TTC549 (cell line): ENCODE data around the gene EHMT1.
"Not testable (repeated sequence)": the region's sequence is repeated elsewhere in the genome, so short reads cannot be mapped to it uniquely, and the experiment has no call there.

Experiments
- FAIRE-seq: peaks from 2 replicates; lab custom pipeline; 2012; peaks lifted over from hg19 to GRCh38; lab: Jason Lieb, UNC

The EHMT1 gene

GRCh38 chr9:137720571-137721110 lies 101.8 kb downstream of the EHMT1 start:
- FAIRE-seq, result no peak

DNA sequence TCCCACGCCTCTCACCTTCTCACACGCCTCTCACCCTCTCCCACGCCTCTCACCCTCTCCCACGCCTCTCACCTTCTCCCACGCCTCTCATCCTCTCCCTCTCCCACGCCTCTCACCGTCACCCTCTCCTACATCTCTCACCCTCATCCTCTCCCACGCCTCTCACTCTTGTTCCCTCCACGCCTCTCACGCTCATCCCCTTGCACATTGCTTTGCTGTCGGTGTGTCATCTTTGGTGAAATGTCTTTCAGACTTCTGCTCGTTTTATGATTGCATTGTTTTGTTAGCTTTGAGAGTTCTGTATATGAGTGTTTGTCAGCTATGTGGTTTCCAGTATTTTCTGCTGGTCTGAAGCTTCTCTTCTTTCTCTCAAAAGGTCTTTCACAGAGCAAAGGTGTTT lies 102.7 kb downstream of the EHMT1 start:
- no peak for FAIRE-seq

GRCh38 chr9:137721899-137722298 lies 103.1 kb downstream of the EHMT1 start:
- no peak for FAIRE-seq

DNA sequence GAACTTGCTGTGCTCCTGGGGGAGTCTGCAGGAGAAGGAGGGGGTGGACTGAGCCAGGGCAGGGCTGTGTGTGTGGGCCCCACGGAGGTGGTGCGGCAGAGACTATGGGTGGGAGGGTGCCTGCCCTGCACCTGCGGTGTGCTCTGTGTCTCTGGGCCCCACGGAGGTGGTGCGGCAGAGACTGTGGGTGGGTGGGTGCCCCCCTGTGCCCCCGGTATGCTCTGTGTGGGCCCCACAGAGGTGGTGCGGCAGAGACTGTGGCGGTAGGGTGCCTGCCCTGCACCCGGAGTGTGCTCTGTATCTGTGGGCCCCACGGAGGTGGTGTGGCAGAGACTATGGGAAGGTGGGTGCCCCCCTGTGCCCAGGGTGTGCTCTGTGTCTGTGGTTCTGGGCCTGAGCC lies 103.7 kb downstream of the EHMT1 start:
- FAIRE-seq, result no peak

GRCh38 chr9:137723356-137723755 lies 104.6 kb downstream of the EHMT1 start:
- not testable (repeated sequence) for FAIRE-seq

- FAIRE-seq, result no peak
Measured at GRCh38 chr9:137723783-137724445, 105.1 kb downstream of the EHMT1 start.

DNA sequence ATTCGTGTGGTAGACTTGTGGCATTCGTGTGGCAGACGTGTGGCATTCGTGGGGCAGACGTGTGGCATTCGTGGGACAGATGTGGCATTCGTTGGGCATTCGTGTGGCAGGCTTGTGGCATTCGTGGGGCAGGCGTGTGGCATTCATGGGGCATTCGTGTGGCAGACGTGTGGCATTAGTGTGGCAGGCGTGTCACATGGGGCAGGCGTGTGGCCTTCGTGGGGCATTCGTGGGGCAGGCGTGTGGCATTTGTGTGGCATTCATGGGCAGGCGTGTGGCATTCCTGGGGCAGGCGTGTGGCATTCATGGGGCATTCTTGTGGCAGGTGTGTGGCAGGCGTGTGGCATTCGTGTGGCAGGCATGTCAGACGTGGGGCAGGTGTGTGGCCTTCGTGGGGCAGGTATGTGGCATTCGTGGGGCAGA lies 106.0 kb downstream of the EHMT1 start:
- FAIRE-seq, result no peak

DNA sequence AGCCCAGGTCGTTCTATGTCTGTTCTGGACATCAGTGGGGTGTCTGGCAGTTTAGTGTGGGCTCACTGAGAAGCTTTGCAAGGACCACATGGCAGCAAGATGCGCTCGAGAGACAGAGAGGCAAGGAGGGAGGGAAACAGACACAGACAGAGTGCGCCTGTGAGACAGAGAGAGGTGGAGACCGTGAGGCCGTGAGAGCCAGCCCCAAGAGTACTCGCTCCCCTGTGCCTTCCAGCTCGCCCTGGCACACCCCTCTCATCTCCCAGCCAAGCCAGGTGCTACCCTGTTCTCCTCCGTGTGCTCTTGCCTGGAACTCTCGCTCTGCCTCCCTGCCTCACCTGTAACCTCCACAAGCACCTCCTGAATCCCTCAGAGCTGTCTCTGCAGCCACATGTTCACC lies 106.8 kb downstream of the EHMT1 start:
- no peak for FAIRE-seq

- not testable (repeated sequence) for FAIRE-seq
Measured at GRCh38 chr9:137726336-137726735, 107.5 kb downstream of the EHMT1 start.

- FAIRE-seq, result no peak
Measured at GRCh38 chr9:137726764-137727163, 108.0 kb downstream of the EHMT1 start.

DNA sequence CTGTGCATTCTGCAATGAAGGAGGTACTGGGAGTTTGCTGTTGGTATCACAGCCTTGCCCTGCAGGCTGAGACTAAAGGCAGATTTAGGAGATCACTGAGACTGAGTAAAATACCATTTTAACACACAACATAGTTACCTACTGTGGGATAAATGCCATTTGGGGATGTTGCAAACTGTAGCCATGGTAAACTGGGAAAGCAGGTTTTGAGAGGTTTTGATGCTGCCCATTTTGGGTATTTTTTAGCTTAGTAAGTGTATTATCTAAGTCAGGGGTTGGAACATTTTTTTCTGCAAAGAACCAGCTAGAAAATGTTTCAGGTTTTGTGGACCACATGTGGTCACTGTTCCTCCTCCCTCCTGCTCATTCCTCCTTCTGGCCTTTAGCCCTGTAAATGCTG lies 108.9 kb downstream of the EHMT1 start:
- no peak for FAIRE-seq

- no peak for FAIRE-seq
Measured at GRCh38 chr9:137728444-137729311, 109.9 kb downstream of the EHMT1 start.

DNA sequence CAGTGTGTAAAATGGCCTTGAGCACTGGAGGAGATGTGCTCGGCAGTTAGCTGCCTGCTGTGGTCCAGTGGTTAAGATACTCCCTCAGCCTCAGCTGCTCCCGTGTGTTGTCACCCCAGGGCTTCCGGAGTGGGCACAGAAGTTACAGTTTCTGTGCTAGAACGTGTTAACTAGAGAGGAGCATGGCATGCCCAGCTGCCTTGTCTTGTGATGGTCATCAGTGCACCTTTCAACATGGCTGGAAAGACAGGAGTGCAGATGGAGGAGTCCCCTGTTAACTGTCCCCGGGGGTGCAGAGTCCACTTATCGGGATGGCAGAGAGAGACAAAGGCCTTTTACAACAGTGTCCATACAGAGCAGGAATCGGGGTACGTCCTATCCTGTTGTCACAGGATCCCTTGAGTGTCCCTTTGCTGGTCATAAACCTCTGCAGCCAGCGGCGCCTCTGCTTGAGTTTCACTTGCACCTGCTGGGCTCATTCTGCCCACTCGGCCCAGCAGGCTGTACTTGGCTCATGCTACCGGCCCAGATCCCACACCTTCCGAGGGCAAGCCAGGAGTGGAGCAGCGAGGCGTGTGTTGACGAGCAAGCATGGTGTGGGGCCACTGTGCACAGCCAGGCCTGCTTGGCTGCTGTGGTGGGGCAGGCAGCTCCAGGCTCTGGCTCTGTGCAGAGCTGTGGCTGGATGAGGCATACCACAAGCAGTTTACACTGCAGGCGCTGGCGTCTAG lies 112.6 kb downstream of the EHMT1 start:
- FAIRE-seq, result no peak

- FAIRE-seq, result no peak
Measured at GRCh38 chr9:137731947-137732813, 113.4 kb downstream of the EHMT1 start.

DNA sequence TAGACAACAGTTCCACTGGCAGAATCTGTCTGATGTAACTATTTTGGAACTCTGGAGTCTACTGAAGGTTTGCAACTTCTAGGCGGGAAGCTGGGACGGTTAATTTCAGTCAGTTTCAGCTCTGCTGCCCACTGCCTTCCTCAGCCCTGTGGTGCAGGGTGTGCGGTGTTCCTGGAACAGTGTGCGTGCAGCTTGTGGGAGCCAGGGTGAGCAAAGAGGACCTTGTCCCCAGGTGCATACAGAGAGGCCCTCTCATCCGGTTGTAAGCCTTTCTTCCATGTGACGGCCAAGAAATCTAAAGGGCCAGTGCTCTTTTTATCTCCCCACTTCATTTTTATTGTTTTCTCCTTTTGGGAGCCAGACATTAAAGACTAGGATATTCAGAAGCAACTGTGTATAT lies 114.6 kb downstream of the EHMT1 start:
- FAIRE-seq, result no peak

GRCh38 chr9:137734181-137734580 lies 115.4 kb downstream of the EHMT1 start:
- FAIRE-seq, result no peak

GRCh38 chr9:137738182-137738696 lies 119.4 kb downstream of the EHMT1 start:
- FAIRE-seq, result not testable (repeated sequence)

DNA sequence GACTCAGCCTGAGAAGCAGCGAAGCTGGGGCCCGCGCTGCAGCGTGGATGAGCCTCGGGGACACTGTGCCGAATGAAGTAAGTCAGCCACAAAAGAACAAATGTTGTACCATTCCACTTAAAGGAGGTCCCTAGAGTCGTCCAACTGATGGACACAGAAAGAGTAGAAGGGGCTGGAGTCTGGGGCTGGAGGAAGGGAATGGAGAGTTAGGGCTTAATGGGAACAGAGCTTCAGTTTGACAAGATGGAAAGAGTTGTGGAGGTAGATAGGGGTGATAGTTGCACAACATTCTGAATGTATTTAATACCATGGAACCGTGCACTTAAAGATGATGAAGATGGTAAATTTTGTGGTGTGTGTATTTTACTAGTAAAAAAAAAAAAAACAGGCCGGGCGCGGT lies 119.9 kb downstream of the EHMT1 start:
- no peak for FAIRE-seq

GRCh38 chr9:137739371-137740309 lies 120.8 kb downstream of the EHMT1 start:
- FAIRE-seq, result no peak

DNA sequence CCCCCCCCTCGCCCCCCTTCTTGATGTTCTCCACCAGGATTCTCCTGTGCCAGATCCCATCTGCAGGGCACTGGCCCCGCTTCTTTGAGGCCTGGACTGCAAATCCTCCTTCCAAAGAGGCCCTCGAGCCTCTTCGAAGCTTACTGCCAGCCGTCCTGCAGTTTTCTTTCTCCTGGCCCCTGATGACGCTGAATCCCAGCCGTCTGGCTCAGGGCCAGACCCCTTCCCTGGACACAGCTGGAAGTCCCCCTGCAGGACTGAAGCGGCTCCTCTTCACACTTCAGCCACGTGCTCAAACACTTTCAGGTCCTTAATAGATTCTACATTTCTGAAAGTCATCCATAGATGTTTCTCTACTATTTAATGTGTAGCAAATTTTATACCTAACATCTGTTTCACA lies 121.5 kb downstream of the EHMT1 start:
- FAIRE-seq, result no peak
